B cell (primary cell): ENCODE data around the gene ERCC4.

Source experiments
- CTCF ChIP-seq: fragments of 200-600 bp; IDR thresholded peaks from one replicate; pipeline ENCODE4 v1.8.0; 2022; ENCODE audit warnings: antibody characterized with exemption, mild to moderate bottlenecking
- EZH2 ChIP-seq: IDR thresholded peaks from 2 replicates; pipeline ENCODE4 v1.6.1; 2012; ENCODE audit warnings: borderline replicate concordance, low read depth, mild to moderate bottlenecking, moderate library complexity, low read length; ENCODE audit not compliant: insufficient read depth, poor library complexity, severe bottlenecking

- TF ChIP-seq EZH2 (no peak), CTCF (no peak)
Observed at GRCh38 chr16:13873835-13874438, 46.0 kb upstream of the ERCC4 start.
